NCI-H524 treated with DMSO at 0.1 percent for 48 hours (cell line): ENCODE results near the gene HEBP2.

ENCODE experiments used
- DNase-seq: peaks from one replicate; lab custom pipeline; 2025; lab: John Stamatoyannopoulos, UW

The HEBP2 gene

DNA sequence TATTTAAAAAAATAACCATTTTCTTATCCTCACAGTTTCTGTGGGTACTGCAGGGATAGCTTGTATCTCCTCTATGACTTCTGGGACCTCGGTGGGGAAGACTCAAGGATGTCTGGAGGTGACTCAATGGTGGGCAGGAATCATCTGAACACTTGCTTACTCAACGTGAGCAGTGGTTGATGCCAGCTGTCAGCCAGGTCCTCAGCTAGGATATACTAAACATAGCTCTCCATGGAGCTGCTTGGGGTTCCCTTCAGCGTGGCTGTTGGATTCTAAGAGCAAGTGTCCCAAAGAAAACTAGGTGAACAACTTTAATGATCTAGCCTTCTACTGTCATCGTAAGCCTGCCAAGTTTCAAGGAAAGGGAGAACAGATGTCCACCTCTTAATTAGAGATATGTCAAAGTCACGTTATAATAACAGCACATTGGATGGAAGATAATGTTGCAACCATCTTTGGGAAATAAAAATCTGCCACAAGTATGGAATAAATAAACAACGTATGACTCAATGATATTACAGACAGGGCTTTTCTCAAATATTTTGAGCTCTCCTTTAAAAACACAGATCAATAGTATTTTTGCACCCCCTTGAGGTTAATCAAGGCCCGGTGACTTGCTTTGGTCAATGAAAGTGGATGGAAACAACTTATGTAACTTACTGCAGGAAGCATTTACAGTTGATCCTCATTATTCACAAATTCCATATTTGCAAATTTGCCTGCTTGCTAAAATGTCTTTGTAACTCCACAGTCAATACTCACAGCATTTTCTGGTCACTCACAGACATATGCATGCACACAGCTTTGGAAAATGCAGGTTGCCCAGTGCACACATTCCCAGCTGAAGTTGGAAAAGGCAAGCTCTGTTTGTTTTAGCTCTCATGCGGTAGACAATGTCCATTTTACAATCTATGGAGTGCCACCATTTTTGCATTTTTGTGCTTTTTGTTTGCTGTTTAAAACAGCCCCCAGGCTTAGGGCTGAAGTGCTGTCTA, 6.6 kb upstream of the HEBP2 start:
- DNase-seq = no peak

DNA sequence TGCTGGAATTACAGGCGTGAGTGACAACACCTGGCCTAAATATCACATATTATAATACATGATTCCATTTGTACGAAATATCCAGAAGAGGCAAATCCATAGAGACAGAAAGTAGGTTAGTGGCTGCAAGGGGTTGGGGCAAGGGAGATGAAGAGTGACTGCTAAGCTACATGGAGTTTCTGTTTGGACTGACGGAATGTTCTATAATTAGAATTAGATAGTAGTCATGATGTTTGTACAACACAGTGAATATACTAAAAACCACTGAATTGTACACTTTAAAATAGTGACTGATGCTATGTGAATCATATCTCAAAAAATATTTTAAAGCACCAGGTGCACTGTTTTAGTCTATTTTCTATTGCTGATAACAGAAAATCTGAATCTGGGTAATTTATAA, 3.7 kb upstream of the HEBP2 start:
- no peak for DNase-seq

DNA sequence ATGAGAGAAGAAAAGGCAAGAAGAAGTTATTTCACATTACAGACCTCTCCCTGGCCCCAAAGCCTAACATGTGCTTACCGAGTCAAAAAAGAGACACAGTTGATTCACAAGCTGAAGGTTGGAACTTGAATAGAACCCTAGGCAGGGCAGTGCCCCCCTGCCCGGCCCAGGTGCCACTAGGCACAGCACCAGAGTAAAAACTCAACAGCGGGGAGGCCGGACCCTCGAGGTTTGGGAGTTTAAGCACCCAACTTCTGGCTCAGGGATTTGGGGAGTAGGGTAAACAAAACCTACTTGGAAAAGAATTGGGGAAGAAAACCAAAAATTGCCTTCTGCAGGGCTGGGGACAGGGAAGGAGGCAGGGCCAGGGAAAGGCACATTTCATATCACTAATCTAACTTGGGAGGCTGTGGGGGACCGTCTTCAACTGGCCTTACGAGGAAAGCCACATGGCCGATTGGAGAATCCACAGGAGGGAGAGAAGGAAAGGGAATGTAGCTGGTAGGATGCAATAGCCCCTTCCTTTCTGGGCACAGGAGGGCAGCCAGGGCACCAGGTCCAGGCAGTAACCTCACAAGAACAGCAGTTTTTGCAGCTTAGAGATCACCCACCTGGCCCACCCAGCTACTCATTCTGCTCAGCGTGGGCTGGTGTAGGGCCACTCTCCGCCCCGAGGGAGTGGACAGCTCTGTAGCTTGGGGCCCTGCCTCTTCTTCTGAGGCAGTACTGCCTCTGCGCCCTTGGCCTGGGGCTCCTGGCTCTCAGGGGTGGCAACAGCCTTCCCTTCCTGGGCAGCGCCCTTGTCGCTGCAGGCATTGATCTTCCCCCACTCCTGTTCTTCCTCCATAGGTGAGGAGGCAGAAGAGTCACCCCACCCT, 1.8 kb upstream of the HEBP2 start:
- no peak for DNase-seq

DNA sequence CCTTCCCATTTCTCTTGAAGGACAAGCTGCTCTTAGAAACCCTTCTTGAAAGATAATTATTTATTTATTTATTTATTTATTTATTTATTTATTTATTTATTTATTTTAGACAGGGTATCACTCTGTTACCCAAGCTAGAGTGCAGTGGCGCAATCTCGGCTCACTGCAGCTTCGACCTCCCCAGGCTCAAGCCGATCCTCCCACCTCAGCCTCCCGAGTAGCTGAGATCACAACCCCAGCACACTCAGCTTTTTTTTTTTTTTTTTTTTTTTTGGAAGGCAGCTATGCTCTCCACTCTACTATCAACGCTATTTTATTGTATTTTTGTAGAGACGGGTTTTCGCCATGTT, 1.2 kb upstream of the HEBP2 start:
- no peak for DNase-seq

DNA sequence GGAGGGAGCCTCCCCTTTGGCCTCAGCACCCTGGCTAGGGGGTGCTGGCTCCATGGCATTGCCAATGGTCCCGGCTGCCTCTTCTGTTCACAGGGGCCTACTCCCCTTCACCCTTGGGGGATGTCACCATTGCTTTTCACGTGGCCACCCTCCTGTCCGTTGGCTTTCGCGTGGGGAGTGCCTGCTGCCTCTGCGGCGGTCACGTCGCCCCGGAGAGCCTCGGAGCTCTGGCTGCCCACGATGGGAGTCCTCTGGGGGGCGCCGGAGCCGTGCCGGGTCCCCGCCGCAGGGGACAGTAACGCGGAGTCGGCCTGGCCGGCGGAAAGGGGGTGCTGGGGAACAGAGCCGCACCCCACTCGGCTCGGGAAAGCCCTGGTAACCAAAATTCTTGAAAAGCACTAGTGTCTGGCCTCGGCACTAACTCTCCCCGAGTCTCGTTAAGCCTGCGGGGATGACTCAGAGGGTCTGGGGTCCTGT, 661 bp upstream of the HEBP2 start:
- no peak for DNase-seq

DNA sequence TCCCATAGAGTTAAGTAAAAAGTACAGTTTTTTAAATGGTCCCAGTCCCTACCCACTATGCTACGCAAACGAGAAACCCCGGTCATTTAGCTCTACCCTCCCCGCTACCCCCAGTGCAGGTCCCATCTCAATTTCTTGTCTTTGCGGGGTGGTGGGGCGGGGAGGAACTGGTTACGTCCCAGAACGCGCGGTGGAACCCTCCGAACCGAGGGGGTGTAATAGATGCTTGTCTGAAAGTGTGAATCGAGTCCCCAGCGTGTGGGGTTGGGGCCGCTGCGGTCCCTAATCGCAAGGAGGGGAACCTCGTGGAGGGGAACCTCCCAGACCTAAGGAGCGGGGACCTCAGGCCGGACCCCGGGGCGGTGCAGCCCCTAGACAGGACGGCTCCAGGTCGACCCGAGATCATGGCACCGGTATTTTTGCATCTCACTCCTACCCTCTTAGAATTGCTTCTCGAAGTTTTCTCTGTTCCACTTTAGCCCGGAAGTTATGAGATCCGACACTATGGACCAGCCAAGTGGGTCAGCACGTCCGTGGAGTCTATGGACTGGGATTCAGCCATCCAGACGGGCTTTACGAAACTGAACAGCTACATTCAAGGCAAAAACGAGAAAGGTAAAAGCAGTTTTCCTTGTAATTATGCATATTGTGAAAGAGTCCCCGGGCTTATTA, 779 bp downstream of the HEBP2 start:
- no peak for DNase-seq

DNA sequence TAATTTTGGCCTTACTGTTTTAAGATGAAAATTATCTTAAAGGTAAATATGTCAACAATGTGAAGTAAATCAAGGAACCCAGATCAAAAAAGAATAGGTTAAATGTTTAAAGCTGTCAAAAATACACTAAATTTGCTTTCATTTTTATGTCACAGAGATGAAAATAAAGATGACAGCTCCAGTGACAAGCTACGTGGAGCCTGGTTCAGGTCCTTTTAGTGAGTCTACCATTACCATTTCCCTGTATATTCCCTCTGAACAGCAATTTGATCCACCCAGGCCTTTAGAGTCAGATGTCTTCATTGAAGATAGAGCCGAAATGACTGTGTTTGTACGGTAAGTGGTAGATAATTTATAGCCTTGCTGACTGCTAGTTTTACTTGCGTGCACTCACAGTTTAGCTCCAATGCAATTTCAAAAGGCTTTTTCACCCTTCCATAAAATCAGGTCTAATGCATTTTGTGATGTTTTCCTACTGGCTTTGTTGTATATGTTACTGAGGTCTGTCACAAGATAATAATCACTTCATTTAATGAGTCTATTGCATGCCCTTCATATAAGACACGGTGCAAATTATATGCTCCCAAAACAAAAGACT, 1.9 kb downstream of the HEBP2 start:
- no peak for DNase-seq

DNA sequence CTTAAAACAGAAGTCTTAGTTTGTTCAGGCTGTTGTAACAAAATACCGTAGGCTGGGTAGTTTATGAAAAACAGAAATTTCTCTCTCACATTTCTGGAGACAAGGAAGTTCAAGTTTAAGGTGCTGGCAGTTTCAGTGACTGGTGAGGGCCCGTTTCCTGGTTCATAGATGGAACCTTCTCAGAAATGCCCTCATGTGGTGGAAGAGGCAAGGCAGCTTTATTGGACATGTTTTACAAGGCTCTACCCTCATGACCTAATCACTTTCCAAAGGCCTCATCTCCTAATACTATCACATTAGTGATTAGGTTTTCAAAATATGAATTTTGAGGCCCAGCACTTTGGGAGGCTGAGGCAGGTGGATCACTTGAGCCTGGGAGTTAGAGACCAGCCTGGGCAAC, 2.4 kb downstream of the HEBP2 start:
- DNase-seq = no peak

DNA sequence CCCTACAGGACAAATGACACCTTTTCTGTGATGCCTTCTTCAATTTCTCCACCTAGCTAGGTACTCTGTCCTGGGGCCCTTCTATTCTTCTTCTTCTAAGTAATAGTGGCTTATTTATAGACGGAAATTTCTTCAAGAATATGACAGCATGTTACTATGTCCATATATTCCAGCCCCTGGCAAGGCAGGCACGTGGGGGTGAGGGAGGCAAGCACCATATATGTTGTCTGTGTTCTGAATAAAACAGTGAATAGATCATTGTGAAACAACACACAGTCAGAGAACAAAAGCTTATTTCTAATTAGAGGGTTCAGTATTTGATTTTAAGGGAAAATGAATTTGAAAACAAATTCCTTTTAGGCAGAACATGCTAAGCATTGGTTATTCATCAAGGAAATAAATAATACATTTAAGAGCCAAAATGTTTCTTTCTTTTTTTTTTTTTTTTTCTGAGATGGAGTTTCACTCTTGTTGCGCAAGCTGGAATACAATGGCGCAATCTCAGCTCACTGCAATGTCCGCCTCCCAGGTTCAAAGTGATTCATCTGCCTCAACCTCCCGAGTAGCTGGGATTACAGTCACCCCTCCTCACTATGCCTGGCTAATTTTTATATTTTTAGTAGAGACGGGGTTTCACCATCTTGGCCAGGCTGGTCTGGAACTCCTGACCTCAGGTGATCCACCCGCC, 6.2 kb downstream of the HEBP2 start:
- DNase-seq = no peak

DNA sequence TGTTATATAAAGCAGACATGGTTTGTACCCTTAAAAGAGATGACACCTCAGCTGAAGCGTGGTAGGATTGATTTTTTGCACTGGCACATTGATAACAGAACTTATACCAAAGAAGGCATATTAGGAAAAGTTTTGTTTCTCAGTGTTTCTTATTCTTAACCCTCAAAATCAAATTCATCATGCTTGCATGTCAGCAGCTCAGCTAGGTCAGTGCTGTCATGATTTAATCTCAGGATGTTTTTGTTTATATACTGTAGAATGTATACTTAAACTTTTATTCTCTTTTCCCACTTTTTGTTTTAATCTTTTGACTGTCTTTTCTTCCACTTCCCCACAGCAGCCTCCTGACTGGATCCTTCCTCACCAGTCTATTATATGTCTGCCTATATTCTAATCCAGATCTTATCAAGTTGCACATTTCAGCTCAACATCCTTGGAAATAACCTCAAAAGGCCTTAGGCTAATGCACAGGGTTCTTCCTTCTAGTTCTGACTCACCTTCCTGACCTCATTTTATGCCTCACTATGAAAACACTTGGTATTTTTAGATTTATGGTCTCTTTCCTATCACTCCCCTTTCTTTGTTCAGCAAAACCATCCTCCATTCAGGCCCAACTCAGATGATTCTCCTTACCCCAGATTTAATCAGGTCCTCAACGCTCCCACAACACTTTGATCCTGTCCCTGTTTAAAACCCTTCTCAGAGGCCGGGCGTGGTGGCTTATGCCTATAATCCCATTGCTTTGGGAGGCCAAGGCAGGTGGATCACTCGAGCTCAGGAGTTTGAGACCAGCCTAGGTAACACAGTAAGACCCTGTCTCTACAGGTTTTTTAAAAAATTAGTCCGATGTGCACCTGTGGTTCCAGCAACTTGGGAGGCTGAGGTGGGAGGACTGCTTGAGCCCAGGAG, 7.2 kb downstream of the HEBP2 start:
- DNase-seq = no peak

DNA sequence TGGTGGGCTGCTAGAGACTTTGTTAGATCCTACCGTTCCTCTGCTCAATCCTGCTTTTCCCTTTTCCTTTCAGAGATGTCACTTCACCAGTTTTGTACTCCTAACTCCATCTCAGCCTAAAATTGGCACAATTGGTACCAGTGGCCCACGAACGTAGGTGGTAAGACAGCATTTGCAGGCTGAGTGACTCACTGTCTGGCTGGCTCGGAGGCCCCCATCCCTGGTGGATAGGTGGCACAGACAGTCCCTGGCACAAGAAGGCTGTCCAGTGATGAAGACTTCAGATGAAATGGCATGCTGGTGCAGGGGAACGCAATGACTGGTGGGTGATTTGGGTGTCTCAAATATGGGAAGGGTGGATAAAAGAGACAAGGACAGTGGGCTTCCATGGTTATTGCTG, 11.1 kb downstream of the HEBP2 start:
- DNase-seq = no peak

DNA sequence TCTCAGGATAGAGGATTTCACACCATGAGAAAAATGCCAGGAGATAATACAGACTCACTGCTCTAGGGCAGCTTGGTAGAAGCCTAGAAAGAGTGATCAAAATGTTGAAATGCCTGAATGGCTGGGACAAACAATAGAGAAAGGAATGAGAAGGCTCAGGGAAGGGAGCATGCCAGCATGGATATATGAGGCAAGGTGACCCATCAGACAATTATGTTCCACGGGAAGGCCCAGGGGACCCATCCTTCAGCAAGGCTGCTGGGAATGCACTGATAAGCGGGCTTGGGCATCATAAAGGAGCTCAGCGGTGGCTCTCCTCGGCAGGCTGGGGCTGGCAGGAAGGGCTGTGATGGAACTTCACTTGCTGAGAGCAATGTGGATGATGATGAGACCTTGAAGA, 12.2 kb downstream of the HEBP2 start:
- no peak for DNase-seq

DNA sequence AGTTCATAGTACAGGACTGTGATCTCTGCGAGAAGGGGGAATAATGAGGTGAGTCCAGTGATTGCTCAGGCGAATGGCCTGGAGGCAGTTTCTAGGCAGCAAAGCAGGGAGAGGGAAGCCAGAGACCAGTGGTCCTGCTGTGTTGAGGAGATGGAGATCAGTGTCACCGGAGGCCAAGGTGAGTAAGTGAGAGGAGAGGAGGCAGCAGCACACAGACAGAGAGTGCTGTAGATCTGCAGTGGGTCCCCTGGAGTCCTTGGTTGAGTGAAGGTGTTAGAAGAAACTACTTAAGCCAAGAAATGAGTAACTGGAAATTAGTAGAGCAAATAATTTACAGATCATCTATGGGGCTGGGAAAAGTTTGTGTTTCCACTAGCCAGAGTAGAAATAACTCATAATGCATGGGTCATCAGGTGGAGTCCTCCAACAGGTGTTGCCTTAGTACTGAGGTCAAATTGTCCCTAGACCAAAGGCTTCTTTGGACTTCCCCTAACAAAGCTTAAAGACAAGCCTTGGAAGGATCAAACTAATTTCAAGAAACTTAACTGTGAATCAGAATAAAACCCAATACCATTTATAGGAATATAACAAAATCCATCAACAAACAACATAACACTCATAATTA, 13.6 kb downstream of the HEBP2 start:
- no peak for DNase-seq

DNA sequence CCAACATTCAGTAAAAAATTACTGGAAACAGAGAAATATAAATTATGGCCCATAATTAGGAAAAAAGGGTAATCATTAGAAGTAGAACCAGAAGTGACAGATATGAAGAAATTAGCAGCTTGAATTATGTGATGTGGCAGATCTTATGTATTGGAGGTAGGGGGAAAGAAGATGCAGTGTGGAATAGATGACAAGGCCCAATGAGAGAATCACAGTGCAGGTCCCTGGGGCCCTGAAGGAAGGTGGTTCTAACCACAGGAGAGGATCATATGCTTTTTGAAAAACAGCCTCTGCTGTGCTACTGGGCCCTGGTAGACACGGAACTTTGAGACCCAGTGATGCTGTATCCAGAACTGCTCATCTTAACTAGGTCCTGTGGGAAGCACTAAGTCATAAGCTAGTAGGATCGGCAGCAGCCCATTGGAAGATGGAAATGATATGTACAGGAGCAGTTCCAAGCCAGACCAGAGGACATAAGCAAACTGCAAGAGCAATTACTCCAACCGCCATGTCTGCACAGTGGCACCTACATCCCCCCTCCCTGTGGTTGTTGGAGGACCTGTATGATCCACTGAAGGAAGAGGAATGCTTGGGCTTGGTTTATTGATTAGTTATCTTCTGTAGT, 14.2 kb downstream of the HEBP2 start:
- DNase-seq = no peak

DNA sequence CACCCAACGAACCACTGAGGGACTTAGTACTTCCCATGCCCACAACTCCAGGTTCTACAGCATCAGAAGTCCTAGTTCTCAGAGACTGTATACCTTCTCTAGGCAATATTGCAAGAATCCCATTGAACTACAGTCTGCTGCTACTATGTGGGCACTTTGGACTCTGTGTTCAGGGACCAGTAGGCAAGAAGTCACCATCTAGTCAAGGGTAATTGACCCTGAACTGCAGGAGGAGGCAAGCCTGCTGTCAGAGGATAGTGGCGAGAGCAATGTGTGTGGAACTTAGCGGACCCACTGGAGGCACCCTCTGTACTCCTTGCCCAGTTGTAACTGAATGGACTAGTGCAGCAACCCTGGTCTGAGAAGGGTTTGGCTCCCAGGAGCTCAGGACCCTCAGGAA, 15.7 kb downstream of the HEBP2 start:
- DNase-seq = no peak

DNA sequence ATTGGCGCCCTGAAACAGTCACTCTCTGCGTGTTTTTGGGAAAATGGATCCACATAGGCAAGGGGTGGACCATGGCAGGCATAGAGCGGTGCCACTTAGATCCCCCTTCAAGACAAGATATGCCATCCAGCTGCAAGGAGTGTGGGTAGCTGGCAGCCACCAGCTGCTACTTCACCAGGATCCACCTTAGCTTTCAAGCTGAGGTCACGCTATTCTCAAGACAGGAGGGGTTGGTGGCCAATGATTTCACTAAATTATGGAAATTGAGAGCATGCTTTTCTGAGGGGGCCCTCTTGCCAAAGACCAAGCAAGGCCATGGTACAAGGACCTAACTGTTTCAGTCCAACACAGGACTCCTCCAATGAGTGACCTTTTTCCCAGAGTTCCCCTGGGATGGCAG, 16.3 kb downstream of the HEBP2 start:
- DNase-seq = no peak

DNA sequence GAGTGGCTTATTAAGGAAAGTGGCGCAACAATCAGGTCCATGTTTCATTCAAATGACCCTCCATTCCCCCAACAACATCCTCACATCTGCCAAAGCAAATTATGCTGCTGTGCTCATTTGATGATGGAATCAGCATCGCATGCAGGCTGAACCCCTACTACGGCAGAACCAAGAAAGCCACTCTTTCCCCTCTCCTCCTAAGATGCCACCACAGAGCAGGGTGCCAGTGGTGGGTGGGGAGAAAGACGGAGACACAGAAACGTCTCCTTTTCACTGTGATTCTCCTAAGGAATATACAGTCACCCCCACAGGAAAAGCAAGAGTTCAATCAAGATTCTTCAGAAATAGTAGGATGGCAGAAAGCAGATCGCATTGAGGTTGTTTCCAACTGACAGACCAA, 17.1 kb downstream of the HEBP2 start:
- DNase-seq = no peak

DNA sequence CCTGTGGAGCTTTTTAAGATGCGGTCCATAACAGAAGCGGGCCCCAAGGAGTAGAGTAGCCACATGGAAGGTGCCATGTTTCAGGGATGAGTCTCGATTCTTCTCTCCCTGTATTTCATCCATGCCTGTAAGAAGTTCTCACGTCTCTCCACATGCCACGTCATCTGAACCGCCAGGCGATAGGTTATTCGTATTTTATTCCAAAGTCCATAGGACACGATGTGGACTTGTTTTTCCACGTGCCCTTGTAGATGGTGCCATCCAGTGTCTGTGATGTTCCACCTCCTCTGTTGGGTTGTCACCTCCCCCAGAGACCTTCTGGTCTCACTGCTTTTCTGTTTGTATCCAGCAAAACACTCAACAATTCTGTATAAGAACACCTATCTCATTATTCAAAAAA, 17.6 kb downstream of the HEBP2 start:
- DNase-seq = no peak

DNA sequence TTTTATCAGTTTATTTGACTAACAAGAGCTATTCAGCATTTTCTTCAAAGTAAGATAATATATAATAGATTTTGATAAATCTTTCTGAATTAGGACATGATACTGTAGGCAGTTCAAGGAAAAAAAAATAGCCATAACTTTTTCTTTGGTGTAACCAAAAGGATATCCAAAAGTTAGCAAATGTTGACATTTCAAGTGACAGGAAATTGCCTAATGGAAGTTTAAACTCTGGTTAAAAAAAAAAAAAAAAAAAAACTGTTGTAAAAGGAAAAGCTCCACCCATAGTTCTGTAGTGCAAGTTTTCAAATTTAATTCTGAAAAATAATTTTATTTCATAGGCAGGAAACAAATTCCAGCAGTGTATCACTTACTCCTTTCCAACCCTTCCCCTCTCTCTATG, 18.8 kb downstream of the HEBP2 start:
- no peak for DNase-seq
